Measurements from ENCODE around the gene FOXN1.

FOXN1 gene

DNA sequence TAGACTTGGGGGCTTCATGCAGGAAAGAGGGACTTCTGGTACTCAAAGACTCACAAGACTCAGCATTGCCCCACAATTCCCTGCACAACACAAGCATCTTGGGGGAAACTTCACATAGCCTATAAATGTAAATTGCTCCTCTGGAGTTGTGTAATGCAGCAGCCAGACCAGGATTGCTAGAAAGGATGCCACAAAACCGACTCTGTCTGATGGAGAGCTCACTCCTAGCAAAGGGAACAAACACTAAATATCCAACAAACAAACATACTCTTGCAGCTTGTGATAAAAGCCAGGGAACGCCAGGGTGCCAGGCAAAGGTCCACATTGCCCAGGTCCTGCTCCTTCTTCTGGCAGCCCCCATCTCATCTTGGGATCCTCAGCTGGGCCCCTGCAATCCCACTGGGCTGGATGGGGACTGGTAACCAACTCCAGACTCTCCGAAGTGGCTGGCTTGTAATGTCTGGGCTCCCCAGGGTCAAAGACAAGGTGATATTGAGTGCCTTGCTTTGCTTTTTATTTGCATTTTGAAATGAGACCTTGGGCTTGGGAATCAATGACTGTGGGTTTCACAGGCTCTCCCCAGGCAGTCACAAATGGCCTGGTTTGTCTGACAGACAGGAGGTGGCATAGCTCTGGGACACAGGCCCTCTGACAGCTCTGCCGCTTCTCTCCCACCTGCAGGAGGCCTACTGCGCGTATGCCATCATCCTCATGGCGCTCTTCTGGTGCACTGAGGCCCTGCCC lies 17.4 kb upstream of the FOXN1 start:
- H3K9ac ChIP-seq: no peak overlapping the region
- H3K79me2 ChIP-seq: no peaks in the 10 kb centered on the region
- H3K27me3 ChIP-seq (ENCODE audit: control insufficient read depth, insufficient read depth, low read length): no peaks in the 10 kb centered on the region
- no peak overlapping the region for H3K4me2 ChIP-seq (ENCODE audit: low read length)
- H3K36me3 ChIP-seq (ENCODE audit: control insufficient read depth, insufficient read depth, low read length): no peaks in the 10 kb centered on the region
- no peak overlapping the region for H3K4me3 ChIP-seq (ENCODE audit: low read depth, low read length)
- H3K9me3 ChIP-seq (ENCODE audit: control insufficient read depth, low read length): no peaks in the 10 kb centered on the region
- H2AFZ ChIP-seq: no peak overlapping the region
- TF ChIP-seq, protein P1, sequence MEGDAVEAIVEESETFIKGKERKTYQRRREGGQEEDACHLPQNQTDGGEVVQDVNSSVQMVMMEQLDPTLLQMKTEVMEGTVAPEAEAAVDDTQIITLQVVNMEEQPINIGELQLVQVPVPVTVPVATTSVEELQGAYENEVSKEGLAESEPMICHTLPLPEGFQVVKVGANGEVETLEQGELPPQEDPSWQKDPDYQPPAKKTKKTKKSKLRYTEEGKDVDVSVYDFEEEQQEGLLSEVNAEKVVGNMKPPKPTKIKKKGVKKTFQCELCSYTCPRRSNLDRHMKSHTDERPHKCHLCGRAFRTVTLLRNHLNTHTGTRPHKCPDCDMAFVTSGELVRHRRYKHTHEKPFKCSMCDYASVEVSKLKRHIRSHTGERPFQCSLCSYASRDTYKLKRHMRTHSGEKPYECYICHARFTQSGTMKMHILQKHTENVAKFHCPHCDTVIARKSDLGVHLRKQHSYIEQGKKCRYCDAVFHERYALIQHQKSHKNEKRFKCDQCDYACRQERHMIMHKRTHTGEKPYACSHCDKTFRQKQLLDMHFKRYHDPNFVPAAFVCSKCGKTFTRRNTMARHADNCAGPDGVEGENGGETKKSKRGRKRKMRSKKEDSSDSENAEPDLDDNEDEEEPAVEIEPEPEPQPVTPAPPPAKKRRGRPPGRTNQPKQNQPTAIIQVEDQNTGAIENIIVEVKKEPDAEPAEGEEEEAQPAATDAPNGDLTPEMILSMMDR (IDR thresholded peaks at IDR 0.05): no peak
- H3K27ac ChIP-seq: no peak overlapping the region
- no peaks in the 10 kb centered on the region for H3K4me1 ChIP-seq

DNA sequence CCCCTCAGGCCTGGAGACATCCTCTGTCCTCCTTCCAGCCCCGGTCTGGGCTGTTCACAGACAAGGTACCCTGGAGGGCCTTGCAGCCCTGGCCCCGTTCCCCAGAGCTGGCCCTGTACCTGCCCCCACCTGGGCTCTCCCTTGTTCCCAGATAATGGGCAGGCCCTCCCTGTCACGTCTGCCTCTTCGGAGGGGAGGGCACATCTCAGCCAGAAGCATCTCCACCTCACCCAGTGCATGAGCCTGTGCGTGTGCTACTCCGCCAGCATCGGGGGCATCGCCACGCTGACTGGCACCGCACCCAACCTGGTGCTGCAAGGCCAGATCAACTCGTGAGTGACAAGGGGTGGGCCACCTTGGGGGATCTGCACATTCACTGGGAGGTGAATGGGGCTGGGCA lies 14.9 kb upstream of the FOXN1 start:
- Histone ChIP-seq H3K27me3 (ENCODE audit: control insufficient read depth, insufficient read depth, low read length) (no peaks in the 10 kb centered on the region), H2AFZ (no peak overlapping the region), H3K9me3 (ENCODE audit: control insufficient read depth, low read length) (no peaks in the 10 kb centered on the region), H3K79me2 (no peaks in the 10 kb centered on the region), H3K27ac (no peak overlapping the region), H3K9ac (no peak overlapping the region), H3K4me3 (ENCODE audit: low read depth, low read length) (no peak overlapping the region), H3K4me1 (no peaks in the 10 kb centered on the region), H3K4me2 (ENCODE audit: low read length) (no peak overlapping the region), H3K36me3 (ENCODE audit: control insufficient read depth, insufficient read depth, low read length) (no peaks in the 10 kb centered on the region)
- TF ChIP-seq, protein P1 (IDR thresholded peaks at IDR 0.05): no peak

DNA sequence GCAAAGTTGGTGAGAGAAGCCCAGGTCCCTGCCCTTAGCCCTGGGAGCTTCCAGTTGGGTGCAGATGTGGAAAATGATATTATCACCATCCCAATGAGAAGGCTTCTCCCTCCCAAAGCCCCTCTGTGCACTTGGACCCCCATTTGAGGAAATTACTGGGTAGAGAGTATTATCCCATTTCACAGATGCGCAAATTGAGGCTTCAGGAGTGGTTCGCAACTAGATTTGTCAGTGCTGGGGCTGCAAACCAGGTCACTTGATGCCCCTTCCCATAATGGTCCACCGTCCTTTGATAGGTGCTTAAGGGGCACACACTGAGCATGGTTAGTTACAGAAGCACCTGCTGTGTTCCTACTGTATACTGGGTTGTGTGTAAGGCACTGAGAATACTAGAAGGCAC lies 14.3 kb upstream of the FOXN1 start:
- Histone ChIP-seq H3K4me2 (ENCODE audit: low read length) (no peak overlapping the region), H3K79me2 (no peaks in the 10 kb centered on the region), H3K36me3 (ENCODE audit: control insufficient read depth, insufficient read depth, low read length) (no peaks in the 10 kb centered on the region), H3K27ac (no peak overlapping the region), H2AFZ (no peak overlapping the region), H3K27me3 (ENCODE audit: control insufficient read depth, insufficient read depth, low read length) (no peaks in the 10 kb centered on the region), H3K4me3 (ENCODE audit: low read depth, low read length) (no peak overlapping the region), H3K4me1 (no peaks in the 10 kb centered on the region), H3K9me3 (ENCODE audit: control insufficient read depth, low read length) (no peaks in the 10 kb centered on the region), H3K9ac (no peak overlapping the region)
- TF ChIP-seq, protein P1 (IDR thresholded peaks at IDR 0.05): no peak

DNA sequence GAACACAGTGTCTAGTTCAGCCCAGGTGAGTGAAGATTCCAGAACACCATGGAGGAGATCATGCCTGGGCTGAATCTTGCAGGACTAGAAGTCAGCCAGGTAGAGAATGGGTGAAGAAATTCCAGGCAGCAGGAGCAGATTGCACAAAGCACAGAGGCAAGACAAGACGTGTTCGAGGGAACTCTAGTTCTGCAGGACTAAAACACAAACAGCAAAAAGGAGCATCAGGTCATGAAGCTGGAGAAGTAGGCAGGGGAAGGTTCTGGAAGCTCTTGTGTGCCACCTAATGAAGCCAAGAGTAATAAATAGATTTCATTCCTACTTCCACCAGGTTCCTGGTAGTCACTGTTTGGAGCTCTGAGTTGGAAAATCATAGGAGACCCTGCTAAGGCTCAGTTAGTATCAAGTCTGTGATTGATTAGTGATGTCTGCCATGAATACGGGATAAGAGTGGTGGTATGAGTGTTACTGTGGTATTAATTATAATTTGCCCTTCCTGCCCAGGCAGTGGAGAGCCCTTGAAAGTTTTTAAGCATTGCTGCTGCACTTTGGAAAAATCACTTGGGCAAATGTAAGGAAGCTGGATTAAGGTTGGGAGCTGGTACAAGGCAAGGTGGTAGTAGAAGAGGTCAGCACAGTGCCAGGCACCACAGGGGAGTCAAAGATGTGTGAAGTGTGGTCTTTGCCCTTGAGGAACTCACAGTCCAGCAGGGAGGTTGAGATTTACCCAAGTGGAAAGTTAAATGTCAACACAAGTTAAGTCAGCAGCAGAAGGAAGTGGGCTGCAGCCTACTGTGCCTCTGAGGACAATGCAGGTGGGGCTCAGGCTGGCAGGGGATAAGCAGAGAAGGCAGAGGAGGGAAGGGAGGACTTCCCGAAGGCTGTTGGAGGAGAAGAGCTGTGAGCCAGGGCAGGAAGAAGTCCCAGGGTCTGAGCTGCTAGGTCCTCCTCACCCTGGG lies 13.5 kb upstream of the FOXN1 start:
- Histone ChIP-seq H3K9ac (no peak overlapping the region), H3K27me3 (ENCODE audit: control insufficient read depth, insufficient read depth, low read length) (no peaks in the 10 kb centered on the region), H3K79me2 (no peaks in the 10 kb centered on the region), H3K27ac (no peak overlapping the region), H3K4me3 (ENCODE audit: low read depth, low read length) (no peak overlapping the region), H3K4me1 (no peaks in the 10 kb centered on the region), H3K36me3 (ENCODE audit: control insufficient read depth, insufficient read depth, low read length) (no peaks in the 10 kb centered on the region), H3K4me2 (ENCODE audit: low read length) (no peak overlapping the region), H3K9me3 (ENCODE audit: control insufficient read depth, low read length) (no peaks in the 10 kb centered on the region), H2AFZ (no peak overlapping the region)
- TF ChIP-seq, protein P1 (IDR thresholded peaks at IDR 0.05): no peak

Measured in parathyroid adenoma (tissue), 2 donors.